PC-3 (cell line): ENCODE data around the gene ICAM4. TPM values are rescaled to one million over a fixed set of nuclear protein-coding genes. Genes with fewer than 3 reads are reported as not detected.

ENCODE experiments used
- ATAC-seq: fragments of 200-7000 bp; cut with Tn5 transposase; 2 replicates; pipeline ENCODE4 v1.9.1; 2020; ENCODE audit warnings: mild to moderate bottlenecking, moderate library complexity
- BruUV-seq: library from RNA; stranded (reverse); fragments of 400-500 nt; replicated peaks from 2 replicates; lab custom pipeline; 2021; lab: Mats Ljungman, UMichigan
- CTCF ChIA-PET: fragments of 300-600 bp; sonication (Branson Sonifier 250); formaldehyde crosslinking; loops from one replicate; lab custom pipeline; 2022; ENCODE audit warnings: antibody characterized with exemption; lab: Charles Lee
- POLR2A ChIA-PET: fragments of 300-600 bp; sonication (Branson Sonifier 250); formaldehyde crosslinking; loops from one replicate; lab custom pipeline; 2022; ENCODE audit warnings: antibody characterized with exemption; ENCODE audit not compliant: unreplicated experiment; lab: Charles Lee
- DNase-seq: peaks from one replicate; pipeline ENCODE4 v3.0.0-alpha.2; 2015
- H2AFZ ChIP-seq: fragments of 300-600 bp; sonication (generic); 2 replicates; pipeline ENCODE4 v1.6.0; 2016; ENCODE audit warnings: antibody characterized with exemption, low read length
- H3F3A ChIP-seq: fragments of 300-600 bp; sonication (generic); one replicate; pipeline ENCODE4 v1.6.0; 2017; ENCODE audit warnings: antibody characterized with exemption, low read length, control low read depth, mild to moderate bottlenecking; ENCODE audit not compliant: unreplicated experiment
- H3K27ac ChIP-seq: fragments of 300-600 bp; sonication (generic); 2 replicates; pipeline ENCODE4 v1.5.1; 2016; ENCODE audit warnings: mild to moderate bottlenecking, low read length
- H3K27me3 ChIP-seq: fragments of 300-600 bp; sonication (generic); 2 replicates; pipeline ENCODE4 v1.6.1; 2016; ENCODE audit warnings: low read length, mixed read lengths
- H3K36me3 ChIP-seq: fragments of 300-600 bp; sonication (generic); 2 replicates; pipeline ENCODE4 v1.6.1; 2016; ENCODE audit warnings: low read depth, mixed run types, low read length, mixed read lengths
- H3K4me1 ChIP-seq: fragments of 300-600 bp; sonication (generic); 2 replicates; pipeline ENCODE4 v1.5.1; 2016; ENCODE audit warnings: low read length; ENCODE audit not compliant: insufficient read depth
- H3K4me2 ChIP-seq: fragments of 300-600 bp; sonication (generic); 2 replicates; pipeline ENCODE4 v1.6.0; 2016; ENCODE audit warnings: low read length
- H3K4me3 ChIP-seq: fragments of 300-600 bp; sonication (generic); 2 replicates; pipeline ENCODE4 v1.5.1; 2016; ENCODE audit warnings: mild to moderate bottlenecking, low read length, mixed read lengths
- H3K79me2 ChIP-seq: fragments of 300-600 bp; sonication (generic); 2 replicates; pipeline ENCODE4 v1.6.1; 2017; ENCODE audit warnings: low read length, mixed read lengths
- H3K9ac ChIP-seq: fragments of 300-600 bp; sonication (generic); 2 replicates; pipeline ENCODE4 v1.6.0; 2016; ENCODE audit warnings: mild to moderate bottlenecking, low read length
- H3K9me2 ChIP-seq: fragments of 300-600 bp; sonication (generic); replicated peaks from 2 replicates; pipeline ENCODE4 v1.6.1; 2016; ENCODE audit warnings: mixed run types, low read length, mixed read lengths
- H3K9me3 ChIP-seq: fragments of 300-600 bp; sonication (generic); 2 replicates; pipeline ENCODE4 v1.6.1; 2016; ENCODE audit warnings: low read length, mixed read lengths
- H4K20me1 ChIP-seq: fragments of 300-600 bp; sonication (generic); 2 replicates; pipeline ENCODE4 v1.6.1; 2016; ENCODE audit warnings: low read length, mixed read lengths
- CTCF ChIP-seq: fragments of 300-600 bp; sonication (generic); conservative IDR thresholded peaks from 2 replicates; pipeline ENCODE4 v1.5.1; 2017; ENCODE audit warnings: antibody characterized with exemption, low read depth, mild to moderate bottlenecking, low read length
- EZH2 ChIP-seq: fragments of 300-600 bp; sonication (generic); IDR thresholded peaks from one replicate; pipeline ENCODE4 v1.6.1; 2017; ENCODE audit warnings: antibody characterized with exemption, mild to moderate bottlenecking, low read length; ENCODE audit not compliant: unreplicated experiment
- EZH2phosphoT487 ChIP-seq: fragments of 300-600 bp; sonication (generic); IDR thresholded peaks from 2 replicates; pipeline ENCODE4 v1.6.1; 2018; ENCODE audit warnings: mild to moderate bottlenecking, antibody characterized with exemption, low read length, borderline replicate concordance
- intact Hi-C: fragments of 100-400 bp; cut with micrococcal nuclease; formaldehyde crosslinking; loops from 2 replicates; pipeline ENCODE4 v1.9.0; 2023
- total RNA-seq: library from RNA; depleted of rRNA; stranded (reverse); fragments of >200 nt; gene quantifications from 2 replicates; pipeline ENCODE4 v1.2.3, GENCODE V29; 2014

ICAM4 gene
- total RNA-seq, 1 experiment from 2014 or later = not detected

- Histone ChIP-seq H3K27me3 (no peaks in the 10 kb centered on the region), H3K9me2 (no peaks in the 10 kb centered on the region), H4K20me1 (no peaks in the 10 kb centered on the region), H3K36me3 (no peaks in the 10 kb centered on the region), H3K9me3 (no peaks in the 10 kb centered on the region), H3K4me1 (peaks cover 22% of the 10 kb centered on the region), H3F3A (no peaks in the 10 kb centered on the region), H3K9ac (no peak overlapping the region), H3K4me3 (no peak overlapping the region), H3K27ac (no peak overlapping the region), H3K4me2 (no peak overlapping the region), H3K79me2 (no peaks in the 10 kb centered on the region), H2AFZ (no peak overlapping the region)
- DNase-seq (no peak), ATAC-seq (no peak)
- intact Hi-C loops = no loop called here
- TF ChIP-seq EZH2phosphoT487 (no peak), EZH2 (no peak)
- BruUV-seq = no TSS peak
- ChIA-PET POLR2A (interaction anchor here (0.7 kb wide), 1 partner anchor 548 kb away, joined by 3 read pairs; no protein-coding TSS in a partner anchor), CTCF (no interaction called here)
Measured at GRCh38 chr19:10266706-10267105, 20.0 kb upstream of the ICAM4 start.

- Histone ChIP-seq H3K4me3 (no peak overlapping the region), H2AFZ (no peak overlapping the region), H3K9ac (no peak overlapping the region), H3K27ac (no peak overlapping the region), H4K20me1 (no peaks in the 10 kb centered on the region), H3K9me3 (no peaks in the 10 kb centered on the region), H3K9me2 (no peaks in the 10 kb centered on the region), H3K27me3 (no peaks in the 10 kb centered on the region), H3K79me2 (no peaks in the 10 kb centered on the region), H3F3A (no peaks in the 10 kb centered on the region), H3K4me1 (peaks cover 23% of the 10 kb centered on the region), H3K4me2 (no peak overlapping the region), H3K36me3 (no peaks in the 10 kb centered on the region)
- ATAC-seq = no peak
- no peak for DNase-seq
- intact Hi-C loops = no loop called here
- no TSS peak for BruUV-seq
- CTCF ChIA-PET = interaction anchor here (1.1 kb wide), 1 partner anchor 120 kb away, joined by 3 read pairs; no protein-coding TSS in a partner anchor
- TF ChIP-seq CTCF = no peak
- POLR2A ChIA-PET = no interaction called here
Measured at GRCh38 chr19:10268071-10268470, 18.7 kb upstream of the ICAM4 start.

- Histone ChIP-seq H3K27me3 (no peaks in the 10 kb centered on the region), H3F3A (no peaks in the 10 kb centered on the region), H3K27ac (no peak overlapping the region), H3K79me2 (no peaks in the 10 kb centered on the region), H3K9ac (no peak overlapping the region; the same call in 1 of the 2 replicates), H3K4me3 (peak overlapping the region; percentile 64), H3K36me3 (no peaks in the 10 kb centered on the region), H3K9me2 (no peaks in the 10 kb centered on the region), H3K4me2 (peak overlapping the region; percentile 92), H4K20me1 (no peaks in the 10 kb centered on the region), H3K9me3 (no peaks in the 10 kb centered on the region), H3K4me1 (peaks cover 23% of the 10 kb centered on the region), H2AFZ (peak overlapping the region; percentile 93)
- BruUV-seq = no TSS peak
- TF ChIP-seq CTCF (peak; percentile 95), EZH2 (no peak)
- CTCF ChIA-PET = interaction anchor here (0.6 to 3.2 kb wide), 13 partner anchors 10 to 149 kb away, joined by 3 to 62 read pairs (median 5); partner anchors contain the start of genes ICAM5, RAVER1 and TYK2
- intact Hi-C loops = loop anchor here (1.0 kb wide), 2 partner anchors 66 to 120 kb away; no protein-coding TSS in a partner anchor
- DNase-seq (peak; percentile 88), ATAC-seq (peak; percentile 70)
- POLR2A ChIA-PET = interaction anchor here (1.1 to 1.5 kb wide), 2 partner anchors 22 to 65 kb away, joined by 6 to 9 read pairs; no protein-coding TSS in a partner anchor
Measured at GRCh38 chr19:10269333-10270179, 17.2 kb upstream of the ICAM4 start.
